Panc1 (cell line): ENCODE results near the gene GOLGA6D. TPM values are rescaled to one million over a fixed set of nuclear protein-coding genes. Genes with fewer than 3 reads are reported as not detected.
A peak's percentile ranks its signal among the peaks of the same experiment; 100 is the strongest.
"Not testable (repeated sequence)": the region's sequence is repeated elsewhere in the genome, so short reads cannot be mapped to it uniquely, and the experiment has no call there.

ENCODE experiments used
- ATAC-seq: fragments of 200-7000 bp; cut with Tn5 transposase; 2 replicates; pipeline ENCODE4 v1.9.1; 2020; ENCODE audit warnings: mild to moderate bottlenecking, moderate library complexity
- BruUV-seq: library from RNA; stranded (reverse); fragments of 400-500 nt; replicated peaks from 2 replicates; lab custom pipeline; 2021; lab: Mats Ljungman, UMichigan
- CTCF ChIA-PET: fragments of 300-600 bp; sonication (Branson Sonifier 250); formaldehyde crosslinking; loops from one replicate; lab custom pipeline; 2022; ENCODE audit warnings: antibody characterized with exemption; lab: Charles Lee
- POLR2A ChIA-PET: fragments of 300-600 bp; sonication (Branson Sonifier 250); formaldehyde crosslinking; loops from one replicate; lab custom pipeline; 2022; ENCODE audit warnings: antibody characterized with exemption; lab: Charles Lee
- DNase-seq: peaks from one replicate; pipeline ENCODE4 v3.0.0-alpha.2; 2010; ENCODE audit warnings: low read depth, low spot score
- H3K27ac ChIP-seq: 2 replicates; pipeline ENCODE4 v1.5.1; 2011; ENCODE audit warnings: mild to moderate bottlenecking, low read length, inconsistent platforms
- H3K27me3 ChIP-seq: fragments of 200-500 bp; sonication (Bioruptor generic); 2 replicates; pipeline ENCODE4 v1.6.0; 2014; ENCODE audit warnings: low read length, inconsistent platforms; ENCODE audit not compliant: control insufficient read depth, insufficient read depth
- H3K36me3 ChIP-seq: fragments of 200-500 bp; sonication (Bioruptor generic); 2 replicates; pipeline ENCODE4 v1.5.1; 2014; ENCODE audit warnings: inconsistent platforms, mild to moderate bottlenecking, low read length, moderate library complexity; ENCODE audit not compliant: control insufficient read depth, insufficient read depth
- H3K4me1 ChIP-seq: 2 replicates; pipeline ENCODE4 v1.5.1; 2011; ENCODE audit warnings: inconsistent platforms, mild to moderate bottlenecking, low read length, moderate library complexity; ENCODE audit not compliant: control insufficient read depth, insufficient read depth
- H3K4me3 ChIP-seq, 2 experiments: 2 replicates each; pipeline ENCODE4 v1.5.1; 2011 to 2012; ENCODE audit warnings: low read depth in 2 of 2, low read length in 2 of 2, mild to moderate bottlenecking in 2 of 2, inconsistent platforms in 1 of 2, moderate library complexity in 1 of 2
- H3K9me3 ChIP-seq: fragments of 200-500 bp; sonication (Bioruptor generic); 2 replicates; pipeline ENCODE4 v1.5.1; 2014; ENCODE audit warnings: low read depth, mild to moderate bottlenecking, inconsistent platforms, low read length, moderate library complexity; ENCODE audit not compliant: control insufficient read depth, insufficient read depth
- CTCF ChIP-seq: fragments of 450-650 bp; IDR thresholded peaks from 2 replicates; pipeline ENCODE4 v1.5.1; 2017; ENCODE audit warnings: mild to moderate bottlenecking
- in situ Hi-C: cut with HindIII; loops from 2 replicates; pipeline ENCODE4 v1.10.0; 2016; ENCODE audit warnings: low sequenced_read_pairs, low pct_unique_long_range_greater_than_20kb
- intact Hi-C: fragments of 100-400 bp; cut with micrococcal nuclease; formaldehyde crosslinking; loops from one replicate; pipeline ENCODE4 v1.10.0; 2022; ENCODE audit not compliant: unreplicated experiment
- total RNA-seq: library from RNA; stranded (reverse); gene quantifications from one replicate; pipeline ENCODE4 v1.2.1, GENCODE V29; 2021; ENCODE audit not compliant: unreplicated experiment

GOLGA6D gene
- total RNA-seq, 1 experiment from 2014 or later, result not detected

GRCh38 chr15:75284152-75284551 lies 1.5 kb downstream of the GOLGA6D start:
- H3K4me3 ChIP-seq, H3K4me1 ChIP-seq, H3K9me3 ChIP-seq, DNase-seq, CTCF ChIA-PET, H3K36me3 ChIP-seq, H3K27ac ChIP-seq, BruUV-seq, H3K27me3 ChIP-seq, in situ Hi-C loops, intact Hi-C loops, ATAC-seq, POLR2A ChIA-PET: not testable (repeated sequence)

GRCh38 chr15:75293660-75294059 lies 11.0 kb downstream of the GOLGA6D start:
- intact Hi-C loops, result not testable (repeated sequence)

GRCh38 chr15:75298541-75299310 lies 16.1 kb downstream of the GOLGA6D start:
- BruUV-seq, in situ Hi-C loops, CTCF ChIA-PET, POLR2A ChIA-PET, intact Hi-C loops, H3K27me3 ChIP-seq, H3K27ac ChIP-seq, H3K4me1 ChIP-seq, H3K4me3 ChIP-seq, DNase-seq, H3K36me3 ChIP-seq, H3K9me3 ChIP-seq: not testable (repeated sequence)
- peak; percentile 99 for ATAC-seq

More at GRCh38 chr15:75293660-75294059, 11.0 kb downstream of the GOLGA6D start:
- POLR2A ChIA-PET, H3K27ac ChIP-seq, DNase-seq, BruUV-seq, CTCF ChIA-PET, H3K36me3 ChIP-seq, H3K4me1 ChIP-seq, in situ Hi-C loops, H3K4me3 ChIP-seq, H3K27me3 ChIP-seq, ATAC-seq, H3K9me3 ChIP-seq: not testable (repeated sequence)

GRCh38 chr15:75299311-75299688 lies 16.7 kb downstream of the GOLGA6D start:
- H3K36me3 ChIP-seq, BruUV-seq, DNase-seq, H3K27ac ChIP-seq, H3K4me3 ChIP-seq, H3K4me1 ChIP-seq, CTCF ChIA-PET, H3K9me3 ChIP-seq, intact Hi-C loops, POLR2A ChIA-PET, H3K27me3 ChIP-seq, in situ Hi-C loops: not testable (repeated sequence)
- peak; percentile 72 for TF ChIP-seq CTCF
- peak; percentile 97 for ATAC-seq

GRCh38 chr15:75300026-75300425 lies 17.4 kb downstream of the GOLGA6D start:
- DNase-seq, H3K27ac ChIP-seq, H3K4me1 ChIP-seq, intact Hi-C loops, POLR2A ChIA-PET, H3K4me3 ChIP-seq, H3K9me3 ChIP-seq, BruUV-seq, H3K36me3 ChIP-seq, in situ Hi-C loops, ATAC-seq, H3K27me3 ChIP-seq: not testable (repeated sequence)
- CTCF ChIA-PET, result interaction anchor here (0.6 to 1.0 kb wide), 2 partner anchors 323 to 1235 kb away, joined by 3 to 5 read pairs; no protein-coding TSS in a partner anchor
